ENCODE data around the gene DCAF8.

DCAF8 gene

GRCh38 chr1:160238408-160238807, 23.9 kb downstream of the DCAF8 start:
- H3K4me3 ChIP-seq (ENCODE audit: low read depth in 1 of 2, low read length in 2 of 2), result no peak overlapping the region
- no peak overlapping the region for H3K27ac ChIP-seq (ENCODE audit: low read depth, low read length)
- no peaks in the 10 kb centered on the region for H3K4me1 ChIP-seq (ENCODE audit: insufficient read depth, low read length)
- no peak overlapping the region for H3K9ac ChIP-seq (ENCODE audit: low read length)
- peaks cover 61% of the 10 kb centered on the region for H3K36me3 ChIP-seq (ENCODE audit: insufficient read depth, low read length)
- no peaks in the 10 kb centered on the region for H3K9me3 ChIP-seq (ENCODE audit: low read length)
- H3K27me3 ChIP-seq (ENCODE audit: control insufficient read depth in 1 of 2, insufficient read depth in 2 of 2, low read length in 2 of 2), result no peaks in the 10 kb centered on the region

- H3K9me3 ChIP-seq (ENCODE audit: low read length), result no peaks in the 10 kb centered on the region
- no peaks in the 10 kb centered on the region for H3K27me3 ChIP-seq (ENCODE audit: control insufficient read depth in 1 of 2, insufficient read depth in 2 of 2, low read length in 2 of 2)
- H3K4me1 ChIP-seq (ENCODE audit: insufficient read depth, low read length), result no peaks in the 10 kb centered on the region
- H3K27ac ChIP-seq (ENCODE audit: low read depth, low read length), result no peak overlapping the region
- H3K36me3 ChIP-seq (ENCODE audit: insufficient read depth, low read length), result peaks cover 64% of the 10 kb centered on the region
- H3K4me3 ChIP-seq (ENCODE audit: low read depth in 1 of 2, low read length in 2 of 2), result no peak overlapping the region
- H3K9ac ChIP-seq (ENCODE audit: low read length), result no peak overlapping the region
Measured at GRCh38 chr1:160237558-160237957, 24.8 kb downstream of the DCAF8 start.

GRCh38 chr1:160236806-160237205, 25.5 kb downstream of the DCAF8 start:
- Histone ChIP-seq H3K4me3 (ENCODE audit: low read depth in 1 of 2, low read length in 2 of 2) (no peak overlapping the region), H3K36me3 (ENCODE audit: insufficient read depth, low read length) (peaks cover 60% of the 10 kb centered on the region), H3K4me1 (ENCODE audit: insufficient read depth, low read length) (no peaks in the 10 kb centered on the region), H3K9ac (ENCODE audit: low read length) (no peak overlapping the region), H3K27me3 (ENCODE audit: control insufficient read depth in 1 of 2, insufficient read depth in 2 of 2, low read length in 2 of 2) (no peaks in the 10 kb centered on the region), H3K27ac (ENCODE audit: low read depth, low read length) (no peak overlapping the region), H3K9me3 (ENCODE audit: low read length) (no peaks in the 10 kb centered on the region)

GRCh38 chr1:160232911-160233310, 29.4 kb downstream of the DCAF8 start:
- H3K36me3 ChIP-seq (ENCODE audit: insufficient read depth, low read length), result peaks cover 66% of the 10 kb centered on the region
- no peak overlapping the region for H3K4me3 ChIP-seq (ENCODE audit: low read depth in 1 of 2, low read length in 2 of 2)
- no peaks in the 10 kb centered on the region for H3K27me3 ChIP-seq (ENCODE audit: control insufficient read depth in 1 of 2, insufficient read depth in 2 of 2, low read length in 2 of 2)
- H3K9me3 ChIP-seq (ENCODE audit: low read length), result no peaks in the 10 kb centered on the region
- H3K9ac ChIP-seq (ENCODE audit: low read length), result no peak overlapping the region
- no peaks in the 10 kb centered on the region for H3K4me1 ChIP-seq (ENCODE audit: insufficient read depth, low read length)
- no peak overlapping the region for H3K27ac ChIP-seq (ENCODE audit: low read depth, low read length)

GRCh38 chr1:160228431-160228830, 33.9 kb downstream of the DCAF8 start:
- no peaks in the 10 kb centered on the region for H3K27me3 ChIP-seq (ENCODE audit: control insufficient read depth in 1 of 2, insufficient read depth in 2 of 2, low read length in 2 of 2)
- H3K9ac ChIP-seq (ENCODE audit: low read length), result no peak overlapping the region
- H3K36me3 ChIP-seq (ENCODE audit: insufficient read depth, low read length), result peaks cover 77% of the 10 kb centered on the region
- H3K27ac ChIP-seq (ENCODE audit: low read depth, low read length), result no peak overlapping the region
- no peaks in the 10 kb centered on the region for H3K9me3 ChIP-seq (ENCODE audit: low read length)
- H3K4me3 ChIP-seq (ENCODE audit: low read depth in 1 of 2, low read length in 2 of 2), result no peak overlapping the region
- no peaks in the 10 kb centered on the region for H3K4me1 ChIP-seq (ENCODE audit: insufficient read depth, low read length)

GRCh38 chr1:160227561-160227960, 34.8 kb downstream of the DCAF8 start:
- Histone ChIP-seq H3K27me3 (ENCODE audit: control insufficient read depth in 1 of 2, insufficient read depth in 2 of 2, low read length in 2 of 2) (no peaks in the 10 kb centered on the region), H3K9me3 (ENCODE audit: low read length) (no peaks in the 10 kb centered on the region), H3K27ac (ENCODE audit: low read depth, low read length) (no peak overlapping the region), H3K4me1 (ENCODE audit: insufficient read depth, low read length) (no peaks in the 10 kb centered on the region), H3K9ac (ENCODE audit: low read length) (no peak overlapping the region), H3K4me3 (ENCODE audit: low read depth in 1 of 2, low read length in 2 of 2) (no peak overlapping the region), H3K36me3 (ENCODE audit: insufficient read depth, low read length) (peaks cover 79% of the 10 kb centered on the region)

GRCh38 chr1:160227034-160227433, 35.3 kb downstream of the DCAF8 start:
- Histone ChIP-seq H3K9ac (ENCODE audit: low read length) (no peak overlapping the region), H3K9me3 (ENCODE audit: low read length) (no peaks in the 10 kb centered on the region), H3K27ac (ENCODE audit: low read depth, low read length) (no peak overlapping the region), H3K4me1 (ENCODE audit: insufficient read depth, low read length) (no peaks in the 10 kb centered on the region), H3K36me3 (ENCODE audit: insufficient read depth, low read length) (peaks cover 84% of the 10 kb centered on the region), H3K4me3 (ENCODE audit: low read depth in 1 of 2, low read length in 2 of 2) (no peak overlapping the region), H3K27me3 (ENCODE audit: control insufficient read depth in 1 of 2, insufficient read depth in 2 of 2, low read length in 2 of 2) (no peaks in the 10 kb centered on the region)

- no peaks in the 10 kb centered on the region for H3K4me1 ChIP-seq (ENCODE audit: insufficient read depth, low read length)
- no peaks in the 10 kb centered on the region for H3K9me3 ChIP-seq (ENCODE audit: low read length)
- no peak overlapping the region for H3K4me3 ChIP-seq (ENCODE audit: low read depth in 1 of 2, low read length in 2 of 2)
- no peak overlapping the region for H3K27ac ChIP-seq (ENCODE audit: low read depth, low read length)
- peaks cover 88% of the 10 kb centered on the region for H3K36me3 ChIP-seq (ENCODE audit: insufficient read depth, low read length)
- H3K27me3 ChIP-seq (ENCODE audit: control insufficient read depth in 1 of 2, insufficient read depth in 2 of 2, low read length in 2 of 2), result no peaks in the 10 kb centered on the region
- H3K9ac ChIP-seq (ENCODE audit: low read length), result no peak overlapping the region
Measured at GRCh38 chr1:160226623-160227022, 35.7 kb downstream of the DCAF8 start.

- no peak overlapping the region for H3K9ac ChIP-seq (ENCODE audit: low read length)
- no peaks in the 10 kb centered on the region for H3K27me3 ChIP-seq (ENCODE audit: control insufficient read depth in 1 of 2, insufficient read depth in 2 of 2, low read length in 2 of 2)
- H3K27ac ChIP-seq (ENCODE audit: low read depth, low read length), result no peak overlapping the region
- no peak overlapping the region for H3K4me3 ChIP-seq (ENCODE audit: low read depth in 1 of 2, low read length in 2 of 2)
- no peaks in the 10 kb centered on the region for H3K9me3 ChIP-seq (ENCODE audit: low read length)
- H3K4me1 ChIP-seq (ENCODE audit: insufficient read depth, low read length), result no peaks in the 10 kb centered on the region
- peaks cover 89% of the 10 kb centered on the region for H3K36me3 ChIP-seq (ENCODE audit: insufficient read depth, low read length)
Measured at GRCh38 chr1:160225345-160225744, 37.0 kb downstream of the DCAF8 start.

GRCh38 chr1:160224606-160225005, 37.7 kb downstream of the DCAF8 start:
- Histone ChIP-seq H3K4me1 (ENCODE audit: insufficient read depth, low read length) (peaks cover 7% of the 10 kb centered on the region), H3K36me3 (ENCODE audit: insufficient read depth, low read length) (peaks cover 92% of the 10 kb centered on the region), H3K9me3 (ENCODE audit: low read length) (no peaks in the 10 kb centered on the region), H3K9ac (ENCODE audit: low read length) (no peak overlapping the region), H3K4me3 (ENCODE audit: low read depth in 1 of 2, low read length in 2 of 2) (no peak overlapping the region), H3K27me3 (ENCODE audit: control insufficient read depth in 1 of 2, insufficient read depth in 2 of 2, low read length in 2 of 2) (no peaks in the 10 kb centered on the region), H3K27ac (ENCODE audit: low read depth, low read length) (no peak overlapping the region)

- no peak overlapping the region for H3K4me3 ChIP-seq (ENCODE audit: low read depth in 1 of 2, low read length in 2 of 2)
- H3K36me3 ChIP-seq (ENCODE audit: insufficient read depth, low read length), result peaks cover 90% of the 10 kb centered on the region
- H3K9me3 ChIP-seq (ENCODE audit: low read length), result no peaks in the 10 kb centered on the region
Measured at GRCh38 chr1:160222546-160222945, 39.8 kb downstream of the DCAF8 start.

GRCh38 chr1:160221089-160221488, 41.3 kb downstream of the DCAF8 start:
- Histone ChIP-seq H3K9ac (ENCODE audit: low read length) (no peak overlapping the region), H3K27ac (ENCODE audit: low read depth, low read length) (no peak overlapping the region), H3K9me3 (ENCODE audit: low read length) (no peaks in the 10 kb centered on the region), H3K4me1 (ENCODE audit: insufficient read depth, low read length) (peaks cover 36% of the 10 kb centered on the region), H3K4me3 (ENCODE audit: low read depth in 1 of 2, low read length in 2 of 2) (no peak overlapping the region), H3K36me3 (ENCODE audit: insufficient read depth, low read length) (peaks cover 86% of the 10 kb centered on the region), H3K27me3 (ENCODE audit: control insufficient read depth in 1 of 2, insufficient read depth in 2 of 2, low read length in 2 of 2) (no peaks in the 10 kb centered on the region)

More at GRCh38 chr1:160222546-160222945, 39.8 kb downstream of the DCAF8 start:
- H3K9ac ChIP-seq (ENCODE audit: low read length), result no peak overlapping the region
- H3K27ac ChIP-seq (ENCODE audit: low read depth, low read length), result no peak overlapping the region
- no peaks in the 10 kb centered on the region for H3K27me3 ChIP-seq (ENCODE audit: control insufficient read depth in 1 of 2, insufficient read depth in 2 of 2, low read length in 2 of 2)
- peaks cover 28% of the 10 kb centered on the region for H3K4me1 ChIP-seq (ENCODE audit: insufficient read depth, low read length)

Measured in muscle layer of colon (tissue), 2 donors.